HG03575 (cell line): ENCODE data around the gene DDX46.
A peak's percentile ranks its signal among the peaks of the same experiment; 100 is the strongest.
"Not testable (repeated sequence)": the region's sequence is repeated elsewhere in the genome, so short reads cannot be mapped to it uniquely, and the experiment has no call there.

ENCODE experiments used
- ATAC-seq: cut with Tn5 transposase; IDR thresholded peaks from one replicate; pipeline ENCODE4 v1.9.1; 2021; ENCODE audit not compliant: unreplicated experiment, insufficient number of reproducible peaks, low FRiP score; ENCODE audit errors: extremely low read depth

Gene DDX46

DNA sequence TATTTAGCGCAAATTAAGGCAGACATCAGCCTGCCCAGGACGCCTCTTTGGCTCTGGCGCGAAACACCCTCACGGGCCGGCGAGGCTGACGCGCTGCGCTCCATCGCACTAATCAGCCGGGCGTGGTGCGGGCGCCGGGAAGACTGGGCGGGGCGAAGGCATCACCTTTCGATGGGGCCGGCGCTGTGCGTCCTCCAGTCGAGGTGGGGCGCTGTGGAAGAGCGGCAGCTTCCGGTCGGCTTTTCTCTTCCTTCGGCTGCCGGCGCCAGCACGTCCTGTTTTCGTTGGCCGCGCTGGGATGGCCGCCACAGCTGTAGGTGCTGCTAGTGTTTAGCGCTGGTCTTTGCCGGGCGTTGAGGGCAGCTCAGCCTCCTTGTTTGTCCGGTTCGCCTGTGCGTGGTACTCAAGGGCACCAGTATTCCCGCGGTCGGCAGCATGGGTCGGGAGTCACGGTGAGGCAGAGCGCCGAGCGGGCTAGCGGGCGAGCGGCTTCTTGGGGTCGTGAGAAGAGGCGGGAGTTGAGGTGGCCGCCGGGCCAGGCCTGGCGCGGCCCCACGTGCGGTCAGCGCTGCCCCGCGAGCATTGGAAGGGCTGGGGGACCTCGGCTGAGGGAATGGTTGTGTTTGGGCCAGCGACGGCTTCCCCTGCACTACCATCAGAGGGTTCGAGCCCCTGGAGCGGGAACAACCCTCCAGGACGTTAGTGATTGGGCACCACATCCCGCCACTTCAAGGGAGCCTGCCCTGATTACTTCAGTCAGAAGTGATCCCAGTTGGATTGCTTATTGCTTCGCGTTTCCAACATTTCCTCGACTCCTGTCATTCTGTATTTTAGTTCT is at the start of gene DDX46:
Gene DDX46 (plus strand): TSS at position 276 of the 838 bp plus-strand sequence. CDS start 160 bp downstream, at position 436.
- ATAC-seq = peak; percentile 74

DNA sequence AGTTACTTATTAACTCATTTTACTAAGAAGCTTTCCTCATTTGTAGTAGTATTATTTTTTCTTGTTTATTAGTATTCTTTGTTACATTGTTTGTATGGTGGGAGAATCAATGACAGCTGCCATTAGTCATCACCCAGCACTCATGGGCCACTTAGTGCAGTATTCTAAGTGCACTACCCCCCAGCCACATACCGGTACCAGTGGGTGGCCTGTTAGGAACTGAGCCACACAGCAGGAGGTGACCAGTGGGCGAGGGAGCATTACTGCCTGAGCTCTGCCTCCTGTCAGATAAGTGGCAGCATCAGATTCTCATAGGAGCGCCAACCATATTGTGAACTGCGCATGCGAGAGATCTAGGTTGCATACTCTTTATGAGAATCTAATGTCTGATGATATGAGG is 44.5 kb upstream of the DDX46 start:
- ATAC-seq = no peak

DNA sequence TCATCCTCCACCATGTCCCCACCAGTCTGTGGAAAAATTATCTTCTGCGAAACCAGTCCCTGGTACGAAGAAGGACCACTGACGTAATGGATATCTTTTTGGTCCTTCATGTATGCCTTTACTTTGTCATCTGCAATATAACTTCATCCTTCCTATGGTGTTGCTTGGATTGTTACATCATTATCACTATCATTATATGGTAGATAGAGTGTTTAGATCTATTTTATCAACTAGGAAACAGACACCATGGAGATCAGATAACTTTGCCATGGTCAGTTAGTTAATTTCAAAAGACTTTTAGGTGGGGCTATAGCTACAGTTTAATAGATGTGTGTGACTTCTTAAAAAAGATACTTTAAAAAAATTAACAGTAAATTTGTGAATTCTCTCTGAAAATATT is 44.0 kb upstream of the DDX46 start:
- no peak for ATAC-seq

DNA sequence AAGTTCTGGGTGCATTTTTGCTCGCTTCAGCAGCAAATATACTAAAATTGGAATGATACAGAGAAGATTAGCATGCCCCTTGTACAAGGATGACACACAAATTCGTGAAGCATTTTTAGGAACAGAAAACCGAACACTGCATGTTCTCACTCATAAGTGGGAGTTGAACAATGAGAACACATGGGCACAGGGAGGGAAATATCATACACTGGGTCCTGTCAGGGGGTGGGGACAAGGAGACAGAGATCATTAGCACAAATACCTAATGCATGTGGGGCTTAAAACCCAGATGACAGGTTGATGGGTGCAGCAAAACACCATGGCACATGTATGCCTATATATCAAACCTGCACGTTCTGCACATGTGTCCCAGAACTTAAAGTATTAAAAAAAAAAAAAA is 43.1 kb upstream of the DDX46 start:
- not testable (repeated sequence) for ATAC-seq

DNA sequence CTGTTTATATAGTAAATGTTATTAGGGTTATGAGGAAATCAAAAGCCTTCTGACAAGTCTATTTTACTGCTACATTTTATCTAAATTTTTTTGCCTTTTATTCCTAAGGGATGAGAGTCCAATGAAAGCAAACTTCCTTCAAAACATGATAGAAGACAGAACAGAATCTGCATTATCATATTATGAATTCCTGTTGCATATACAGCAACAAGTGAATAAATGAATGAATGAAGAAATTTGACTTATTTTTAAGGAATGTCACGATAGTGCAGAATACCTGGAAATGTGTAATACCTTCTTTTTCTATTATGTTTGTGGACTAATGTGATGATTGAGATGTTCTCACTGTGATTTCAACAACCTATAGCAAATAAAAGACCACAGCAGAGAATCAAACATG is 33.7 kb upstream of the DDX46 start:
- no peak for ATAC-seq

DNA sequence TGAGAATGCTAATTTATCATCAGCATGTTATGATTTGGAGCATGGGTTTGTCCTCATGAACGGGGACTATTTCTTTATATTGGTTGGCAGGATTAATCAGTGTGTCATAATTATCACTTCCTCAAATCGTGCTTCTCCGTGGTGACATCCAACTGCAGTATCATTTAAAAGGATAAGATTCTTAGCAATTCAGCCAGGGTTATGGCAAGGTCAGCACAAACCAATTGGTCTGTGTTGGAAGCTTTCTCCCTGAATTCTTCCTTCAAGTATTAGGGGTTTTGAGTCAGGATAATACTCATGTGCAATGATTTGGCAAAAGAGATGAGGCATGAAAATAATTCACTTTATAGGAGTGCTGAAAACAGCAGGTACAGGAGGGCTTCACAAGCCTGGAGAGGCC is 25.8 kb upstream of the DDX46 start:
- no peak for ATAC-seq

DNA sequence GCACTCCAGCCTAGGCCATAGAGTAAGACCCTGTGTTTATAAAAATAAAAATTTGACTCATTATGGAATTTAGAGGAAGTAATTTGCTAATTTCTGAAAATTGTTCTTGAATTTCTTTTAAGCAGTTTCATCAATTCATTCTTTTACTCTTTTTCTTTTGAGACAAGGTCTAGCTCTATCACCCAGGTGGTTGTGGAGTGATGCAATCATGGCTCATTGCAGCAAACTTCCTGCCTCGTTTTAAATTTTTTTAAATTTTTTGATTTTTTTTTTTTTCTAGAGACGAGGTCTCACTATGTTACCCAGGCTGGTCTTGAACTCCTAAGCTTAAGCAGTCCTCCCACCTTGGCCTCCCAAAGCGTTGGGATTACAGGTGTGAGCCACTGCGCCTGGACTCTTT is 23.3 kb upstream of the DDX46 start:
- ATAC-seq = no peak

DNA sequence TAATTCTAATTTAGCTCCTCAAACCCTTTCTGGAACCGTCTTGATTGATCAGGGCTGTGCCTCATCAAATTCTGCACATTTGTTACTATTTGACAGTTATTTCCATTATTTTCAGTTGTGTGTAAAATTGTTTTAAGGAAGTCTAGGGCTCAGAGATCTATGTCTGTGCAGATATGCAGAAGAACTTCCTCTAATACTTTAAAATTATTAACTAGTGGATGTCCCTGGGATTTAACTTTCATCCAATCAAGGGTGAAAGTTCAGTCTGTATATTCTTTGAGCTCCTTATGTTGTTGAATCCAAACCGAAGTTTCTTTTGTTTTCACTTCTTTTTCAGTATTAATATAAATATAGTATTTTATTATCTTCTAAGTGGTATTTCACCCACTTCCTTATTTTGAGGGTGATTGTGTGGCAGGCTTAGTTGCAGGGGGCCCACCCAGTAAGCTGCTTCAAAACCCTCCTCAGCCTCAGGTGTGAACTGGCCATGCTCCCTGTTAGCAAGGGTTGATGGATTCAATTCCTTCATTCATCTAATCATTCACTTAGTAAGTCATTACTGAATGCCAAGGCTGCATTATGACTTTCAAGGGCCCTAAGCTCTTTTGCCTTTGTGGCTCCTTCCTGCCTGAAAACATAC is 22.3 kb upstream of the DDX46 start:
- ATAC-seq = no peak

GRCh38 chr5:134738133-134738962 is 20.2 kb upstream of the DDX46 start, which contains the start of gene CAMLG:
CAMLG (plus strand) TSS chr5:134738548; CDS start chr5:134738621, 73 bp downstream.
- peak; percentile 57 for ATAC-seq

GRCh38 chr5:134738963-134739661 is 19.5 kb upstream of the DDX46 start:
- no peak for ATAC-seq

DNA sequence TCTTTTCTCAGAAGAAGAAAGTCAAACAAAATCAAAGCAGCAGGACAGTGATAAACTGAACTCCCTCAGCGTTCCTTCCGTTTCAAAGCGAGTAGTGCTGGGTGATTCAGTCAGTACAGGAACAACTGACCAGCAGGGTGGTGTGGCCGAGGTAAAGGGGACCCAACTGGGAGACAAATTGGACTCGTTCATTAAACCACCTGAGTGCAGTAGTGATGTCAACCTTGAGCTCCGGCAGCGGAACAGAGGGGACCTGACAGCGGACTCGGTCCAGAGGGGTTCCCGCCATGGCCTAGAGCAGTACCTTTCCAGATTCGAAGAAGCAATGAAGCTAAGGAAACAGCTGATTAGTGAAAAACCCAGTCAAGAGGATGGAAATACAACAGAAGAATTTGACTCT is 17.5 kb upstream of the DDX46 start:
- ATAC-seq = no peak

DNA sequence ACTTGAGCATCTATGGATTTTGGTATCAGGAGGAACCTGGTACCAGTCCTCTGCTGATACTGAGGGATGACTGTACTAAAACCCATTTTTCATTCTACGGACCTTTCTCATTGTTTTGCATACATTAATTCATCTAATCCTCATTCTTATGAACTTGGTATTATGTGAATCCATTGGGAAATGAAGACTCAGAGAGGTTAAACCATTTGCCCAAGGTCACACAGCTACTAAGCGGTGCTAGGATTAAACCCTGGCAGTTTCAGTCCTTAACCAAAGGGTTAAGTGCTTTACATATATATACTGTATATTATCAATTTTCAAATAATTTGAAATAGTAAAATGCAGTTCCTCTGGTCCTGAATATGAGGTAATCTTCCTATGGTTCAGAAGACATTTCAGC is 16.4 kb upstream of the DDX46 start:
- no peak for ATAC-seq

GRCh38 chr5:134749415-134749814 is 9.2 kb upstream of the DDX46 start:
- no peak for ATAC-seq

GRCh38 chr5:134758176-134758503 is 439 bp upstream of the DDX46 start:
- no peak for ATAC-seq

- ATAC-seq = not testable (repeated sequence)
Observed at GRCh38 chr5:134767528-134768291, 9.1 kb downstream of the DDX46 start.

DNA sequence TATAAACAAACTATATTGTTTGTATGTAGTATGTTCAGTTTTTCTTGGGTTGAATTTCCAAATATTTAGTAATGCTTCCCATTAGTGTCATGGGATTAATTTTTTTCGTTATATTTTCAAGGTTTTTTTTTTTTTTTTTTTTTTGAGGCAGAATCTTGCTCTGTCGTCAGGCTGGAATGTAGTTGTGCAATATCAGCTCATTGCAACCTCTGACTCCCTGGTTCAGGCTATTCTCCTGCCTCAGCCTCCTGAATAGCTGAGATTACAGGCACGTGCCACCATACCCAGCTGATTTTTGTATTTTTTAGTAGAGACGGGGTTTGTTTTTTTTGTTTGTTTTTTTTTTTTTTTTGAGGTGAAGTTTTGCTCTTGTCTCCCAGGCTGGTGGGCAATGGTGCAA is 10.6 kb downstream of the DDX46 start:
- no peak for ATAC-seq

GRCh38 chr5:134772461-134773125 is 14.0 kb downstream of the DDX46 start:
- ATAC-seq = no peak

DNA sequence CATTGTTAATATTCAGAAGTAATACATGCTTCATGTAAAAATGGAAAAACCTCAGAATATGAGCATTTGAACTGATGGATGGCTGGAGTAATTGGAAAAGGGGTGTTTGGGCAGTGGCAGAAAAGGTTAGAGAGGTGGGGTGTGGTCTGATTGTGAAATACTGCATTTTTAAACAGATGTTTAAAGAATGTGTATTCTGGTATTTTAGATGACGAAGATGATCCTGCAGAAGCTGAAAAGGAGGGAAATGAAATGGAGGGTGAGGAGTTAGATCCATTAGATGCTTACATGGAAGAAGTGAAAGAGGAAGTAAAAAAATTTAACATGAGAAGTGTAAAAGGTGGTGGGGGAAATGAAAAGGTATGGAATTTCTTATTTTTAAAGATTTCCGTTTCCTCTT is 18.8 kb downstream of the DDX46 start:
- no peak for ATAC-seq
